ENCODE measurements around the gene LPP. TPM values are rescaled to one million over a fixed set of nuclear protein-coding genes. Genes with fewer than 3 reads are reported as not detected.

LPP gene
- polyA plus RNA-seq, 2 of the 4 experiments (the other 2 are of a cell fraction), result 11.0 to 30.8 TPM

- DNase-seq (ENCODE audit: low read depth in 1 of 2, low spot score in 1 of 2), result no peak
- 57% methylated on average over 4 of the region's 4 CpGs for WGBS (ENCODE audit: missing lambda C conversion rate)
- no peak for FAIRE-seq
- no peak; a peak in 1 of 6 replicates for ATAC-seq
- TF ChIP-seq KDM5A (IDR thresholded peaks at IDR 0.05) (no peak), RAD21 (conservative IDR thresholded peaks at IDR 0.05 in 1 of 2, IDR thresholded peaks at IDR 0.05 in 1 of 2) (no peak), EP300 (IDR thresholded peaks at IDR 0.05) (no peak)
- POLR2A ChIA-PET, result no interaction called here
- Histone ChIP-seq H3K4me3 (no peak overlapping the region), H3K9me3 (no peaks in the 10 kb centered on the region), H3K4me2 (0 out of 3 replicates have a peak overlapping the region, but pooled peaks have one; percentile 13), H3K27ac (peak overlapping the region in 1 of 2 experiments; percentile 15; a peak in 2 of 6 replicates), H3K4me1 (peaks cover 26% of the 10 kb centered on the region)
- CTCF ChIA-PET, result interaction anchor here (0.7 kb wide), 1 partner anchor 645 kb away, joined by 3 read pairs; no protein-coding TSS in a partner anchor
These were observed 231.3 kb downstream of the LPP start for GRCh38 chr3:188385295-188385694.

- no peak for ATAC-seq
- POLR2A ChIA-PET, result no interaction called here
These were observed 235.9 kb downstream of the LPP start for GRCh38 chr3:188389711-188390342.

More at GRCh38 chr3:188389711-188390342, 235.9 kb downstream of the LPP start:
- Histone ChIP-seq H3K4me2 (no peak overlapping the region), H3K4me3 (no peak overlapping the region), H3K4me1 (peaks cover 40% of the 10 kb centered on the region), H3K9me3 (no peaks in the 10 kb centered on the region), H3K27ac (no peak overlapping the region)
- TF ChIP-seq GATA3 (IDR thresholded peaks at IDR 0.05; ENCODE audit: borderline replicate concordance) (no peak), KDM5A (IDR thresholded peaks at IDR 0.05) (no peak), CBX8 (IDR thresholded peaks at IDR 0.05) (no peak), TP53 (CRISPR knock-in tag; IDR thresholded peaks at IDR 0.05) (no peak), POLR2AphosphoS2 (conservative IDR thresholded peaks at IDR 0.05; ENCODE audit: low read length) (no peak), PBX3 (IDR thresholded peaks at IDR 0.05) (no peak), RAD21 (conservative IDR thresholded peaks at IDR 0.05 in 1 of 2, IDR thresholded peaks at IDR 0.05 in 1 of 2) (no peak), CHD4 (IDR thresholded peaks at IDR 0.05; ENCODE audit: borderline replicate concordance) (no peak), ESRRA (IDR thresholded peaks at IDR 0.05; ENCODE audit: borderline replicate concordance, low read length) (no peak), BCL3 (IDR thresholded peaks at IDR 0.05) (no peak), KDM1A (IDR thresholded peaks at IDR 0.05; ENCODE audit: low read depth) (no peak), ZFP36 (IDR thresholded peaks at IDR 0.05; ENCODE audit: borderline replicate concordance, partially characterized antibody) (no peak), SREBF2 (IDR thresholded peaks at IDR 0.05) (no peak), CHD2 (IDR thresholded peaks at IDR 0.05; ENCODE audit: low read length, partially characterized antibody) (no peak), REST (IDR thresholded peaks at IDR 0.05) (no peak), MAFK (IDR thresholded peaks at IDR 0.05; ENCODE audit: partially characterized antibody) (no peak)
- WGBS (ENCODE audit: missing lambda C conversion rate), result 92% methylated on average over 5 of the region's 5 CpGs
- DNase-seq (ENCODE audit: low read depth in 1 of 2, low spot score in 1 of 2) (no peak), FAIRE-seq (no peak)
- CTCF ChIA-PET, result no interaction called here
